ENCODE results near the gene TENM3.

TENM3 gene

GRCh38 chr4:182521011-182521410 lies 277.8 kb downstream of the TENM3 start:
- no peak overlapping the region for H3K4me3 ChIP-seq (ENCODE audit: low read depth, low read length)
- TF ChIP-seq, protein P1, sequence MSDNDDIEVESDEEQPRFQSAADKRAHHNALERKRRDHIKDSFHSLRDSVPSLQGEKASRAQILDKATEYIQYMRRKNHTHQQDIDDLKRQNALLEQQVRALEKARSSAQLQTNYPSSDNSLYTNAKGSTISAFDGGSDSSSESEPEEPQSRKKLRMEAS (IDR thresholded peaks at IDR 0.05; ENCODE audit: low read depth, low read length) = no peak
- TF ChIP-seq POLR2A (IDR thresholded peaks at IDR 0.05; ENCODE audit: extremely low read depth, insufficient read length) (no peak), MYC (IDR thresholded peaks at IDR 0.05; ENCODE audit: low read depth, low read length) (no peak)
- TF ChIP-seq, protein P2, sequence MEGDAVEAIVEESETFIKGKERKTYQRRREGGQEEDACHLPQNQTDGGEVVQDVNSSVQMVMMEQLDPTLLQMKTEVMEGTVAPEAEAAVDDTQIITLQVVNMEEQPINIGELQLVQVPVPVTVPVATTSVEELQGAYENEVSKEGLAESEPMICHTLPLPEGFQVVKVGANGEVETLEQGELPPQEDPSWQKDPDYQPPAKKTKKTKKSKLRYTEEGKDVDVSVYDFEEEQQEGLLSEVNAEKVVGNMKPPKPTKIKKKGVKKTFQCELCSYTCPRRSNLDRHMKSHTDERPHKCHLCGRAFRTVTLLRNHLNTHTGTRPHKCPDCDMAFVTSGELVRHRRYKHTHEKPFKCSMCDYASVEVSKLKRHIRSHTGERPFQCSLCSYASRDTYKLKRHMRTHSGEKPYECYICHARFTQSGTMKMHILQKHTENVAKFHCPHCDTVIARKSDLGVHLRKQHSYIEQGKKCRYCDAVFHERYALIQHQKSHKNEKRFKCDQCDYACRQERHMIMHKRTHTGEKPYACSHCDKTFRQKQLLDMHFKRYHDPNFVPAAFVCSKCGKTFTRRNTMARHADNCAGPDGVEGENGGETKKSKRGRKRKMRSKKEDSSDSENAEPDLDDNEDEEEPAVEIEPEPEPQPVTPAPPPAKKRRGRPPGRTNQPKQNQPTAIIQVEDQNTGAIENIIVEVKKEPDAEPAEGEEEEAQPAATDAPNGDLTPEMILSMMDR (IDR thresholded peaks at IDR 0.05; ENCODE audit: low read depth, low read length) = no peak
- DNase-seq (ENCODE audit: low read depth) = no peak

GRCh38 chr4:182528819-182529218 lies 285.6 kb downstream of the TENM3 start:
- TF ChIP-seq, protein P1 (IDR thresholded peaks at IDR 0.05; ENCODE audit: low read depth, low read length) = no peak
- TF ChIP-seq MYC (IDR thresholded peaks at IDR 0.05; ENCODE audit: low read depth, low read length) (no peak), POLR2A (IDR thresholded peaks at IDR 0.05; ENCODE audit: extremely low read depth, insufficient read length) (no peak)
- TF ChIP-seq, protein P2 (IDR thresholded peaks at IDR 0.05; ENCODE audit: low read depth, low read length) = no peak
- H3K4me3 ChIP-seq (ENCODE audit: low read depth, low read length) = no peak overlapping the region
- DNase-seq (ENCODE audit: low read depth) = no peak

- H3K4me3 ChIP-seq (ENCODE audit: low read depth, low read length) = no peak overlapping the region
- DNase-seq (ENCODE audit: low read depth) = no peak
- TF ChIP-seq MYC (IDR thresholded peaks at IDR 0.05; ENCODE audit: low read depth, low read length) (no peak), POLR2A (IDR thresholded peaks at IDR 0.05; ENCODE audit: extremely low read depth, insufficient read length) (no peak)
- TF ChIP-seq, protein P1 (IDR thresholded peaks at IDR 0.05; ENCODE audit: low read depth, low read length) = no peak
- TF ChIP-seq, protein P2 (IDR thresholded peaks at IDR 0.05; ENCODE audit: low read depth, low read length) = no peak
Observed at GRCh38 chr4:182530451-182530850, 287.2 kb downstream of the TENM3 start.

GRCh38 chr4:182531555-182532162 lies 288.5 kb downstream of the TENM3 start:
- no peak overlapping the region for H3K4me3 ChIP-seq (ENCODE audit: low read depth, low read length)
- no peak for DNase-seq (ENCODE audit: low read depth)
- TF ChIP-seq POLR2A (IDR thresholded peaks at IDR 0.05; ENCODE audit: extremely low read depth, insufficient read length) (no peak), MYC (IDR thresholded peaks at IDR 0.05; ENCODE audit: low read depth, low read length) (no peak)
- TF ChIP-seq, protein P2 (IDR thresholded peaks at IDR 0.05; ENCODE audit: low read depth, low read length) = no peak
- TF ChIP-seq, protein P1 (IDR thresholded peaks at IDR 0.05; ENCODE audit: low read depth, low read length) = no peak

DNA sequence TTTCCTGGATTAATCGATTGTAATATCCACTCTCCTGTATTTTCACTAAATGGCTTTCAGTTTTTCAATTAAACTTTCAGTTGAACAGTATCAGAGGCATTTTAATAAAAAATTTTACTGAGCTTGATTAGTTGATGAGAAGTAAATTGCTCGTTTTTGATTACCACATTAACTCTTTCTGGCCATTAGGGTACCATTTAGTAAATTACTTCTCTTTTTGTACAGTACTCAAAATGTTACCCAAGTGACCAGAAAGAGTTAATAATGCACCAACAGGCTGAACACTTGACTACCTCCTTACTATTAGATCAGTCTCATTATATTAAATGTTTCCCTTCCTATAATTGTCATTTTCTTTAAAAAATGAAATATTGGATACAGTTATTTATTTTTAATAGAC lies 289.2 kb downstream of the TENM3 start:
- no peak for TF ChIP-seq MYC (IDR thresholded peaks at IDR 0.05; ENCODE audit: low read depth, low read length)
- no peak for TF ChIP-seq POLR2A (IDR thresholded peaks at IDR 0.05; ENCODE audit: extremely low read depth, insufficient read length)
- TF ChIP-seq, protein P2 (IDR thresholded peaks at IDR 0.05; ENCODE audit: low read depth, low read length) = no peak
- TF ChIP-seq, protein P1 (IDR thresholded peaks at IDR 0.05; ENCODE audit: low read depth, low read length) = no peak

More for the DNA sequence above, 289.2 kb downstream of the TENM3 start:
- DNase-seq (ENCODE audit: low read depth) = no peak
- H3K4me3 ChIP-seq (ENCODE audit: low read depth, low read length) = no peak overlapping the region
